ENCODE data around the gene SMARCA1. TPM values are rescaled to one million over a fixed set of nuclear protein-coding genes. Genes with fewer than 3 reads are reported as not detected.

Gene SMARCA1
- total and polyA plus RNA-seq, 8 donors = 7.9 to 89.8 (median 29.4) TPM

DNA sequence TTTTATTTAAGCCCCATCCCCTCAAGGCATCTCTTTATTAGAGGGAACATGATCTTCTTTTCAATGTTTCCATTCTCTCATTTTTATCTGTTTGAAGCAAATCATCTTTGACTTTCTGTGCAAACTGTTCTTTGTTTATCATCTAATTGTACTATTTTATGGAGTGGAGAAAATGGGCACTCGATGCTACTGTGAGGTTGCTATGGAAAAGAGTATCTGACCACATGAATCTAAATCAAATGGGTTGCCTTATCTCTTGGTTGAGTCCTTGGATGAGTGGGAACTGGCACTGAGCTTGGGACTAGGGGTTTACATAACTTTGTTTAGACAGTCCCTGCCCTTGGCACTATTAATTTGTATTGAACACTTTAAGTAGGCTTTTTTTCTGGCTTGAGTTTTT, 25.8 kb upstream of the SMARCA1 start:
- no peaks in the 10 kb centered on the region for H3K4me1 ChIP-seq
- no peak overlapping the region for H3K4me3 ChIP-seq
- TF ChIP-seq, protein P1, sequence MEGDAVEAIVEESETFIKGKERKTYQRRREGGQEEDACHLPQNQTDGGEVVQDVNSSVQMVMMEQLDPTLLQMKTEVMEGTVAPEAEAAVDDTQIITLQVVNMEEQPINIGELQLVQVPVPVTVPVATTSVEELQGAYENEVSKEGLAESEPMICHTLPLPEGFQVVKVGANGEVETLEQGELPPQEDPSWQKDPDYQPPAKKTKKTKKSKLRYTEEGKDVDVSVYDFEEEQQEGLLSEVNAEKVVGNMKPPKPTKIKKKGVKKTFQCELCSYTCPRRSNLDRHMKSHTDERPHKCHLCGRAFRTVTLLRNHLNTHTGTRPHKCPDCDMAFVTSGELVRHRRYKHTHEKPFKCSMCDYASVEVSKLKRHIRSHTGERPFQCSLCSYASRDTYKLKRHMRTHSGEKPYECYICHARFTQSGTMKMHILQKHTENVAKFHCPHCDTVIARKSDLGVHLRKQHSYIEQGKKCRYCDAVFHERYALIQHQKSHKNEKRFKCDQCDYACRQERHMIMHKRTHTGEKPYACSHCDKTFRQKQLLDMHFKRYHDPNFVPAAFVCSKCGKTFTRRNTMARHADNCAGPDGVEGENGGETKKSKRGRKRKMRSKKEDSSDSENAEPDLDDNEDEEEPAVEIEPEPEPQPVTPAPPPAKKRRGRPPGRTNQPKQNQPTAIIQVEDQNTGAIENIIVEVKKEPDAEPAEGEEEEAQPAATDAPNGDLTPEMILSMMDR (IDR thresholded peaks at IDR 0.05) = no peak
- TF ChIP-seq EP300 (IDR thresholded peaks at IDR 0.05) = no peak
- DNase-seq = no peak
- peaks cover 0 to 3% (median 0%) of the 10 kb centered on the region in 3 donors for H3K27me3 ChIP-seq
- intact Hi-C loops (cut with DNase I; ENCODE audit: low total_unique reads) = no loop called here
- H3K36me3 ChIP-seq = peaks cover 0 to 6% (median 2%) of the 10 kb centered on the region in 4 donors
- WGBS, 5 donors = 57 to 81% (median 76%) methylated on average over 1 of the region's 1 CpG
- H3K9me3 ChIP-seq = no peaks in the 10 kb centered on the region
- H3K27ac ChIP-seq = no peak overlapping the region

DNA sequence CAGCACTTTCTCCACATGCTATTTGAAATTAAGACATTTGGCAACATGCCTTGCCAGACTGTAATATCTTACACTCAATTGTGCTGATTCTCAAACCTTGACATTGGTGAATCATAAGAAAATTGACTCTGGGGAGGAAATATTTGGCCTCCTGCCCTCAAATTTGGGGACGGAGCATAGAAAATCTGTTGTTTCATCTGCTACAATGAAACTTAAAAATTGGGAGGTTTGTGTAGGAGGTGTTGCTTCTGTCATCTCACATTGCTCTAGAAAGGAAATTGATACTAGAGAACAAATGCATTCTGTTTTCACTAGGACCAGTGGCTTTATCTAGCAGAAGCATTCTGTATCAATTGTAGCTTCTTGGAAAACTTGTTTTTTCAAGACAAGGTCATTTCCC, 22.1 kb upstream of the SMARCA1 start:
- H3K4me3 ChIP-seq = no peak overlapping the region
- H3K4me1 ChIP-seq = peaks cover 0 to 9% (median 3%) of the 10 kb centered on the region in 4 donors
- H3K9me3 ChIP-seq = no peaks in the 10 kb centered on the region
- H3K27ac ChIP-seq = peak overlapping the region in 1 of 5 donors; percentile 7
- WGBS, 5 donors = 57 to 83% (median 77%) methylated on average over 1 of the region's 1 CpG
- TF ChIP-seq POLR2AphosphoS5 (IDR thresholded peaks at IDR 0.05) (no peak), EP300 (IDR thresholded peaks at IDR 0.05) (no peak), POLR2A (IDR thresholded peaks at IDR 0.05) (no peak)
- TF ChIP-seq, protein P1 (IDR thresholded peaks at IDR 0.05) = no peak
- intact Hi-C loops (cut with DNase I; ENCODE audit: low total_unique reads) = no loop called here
- peaks cover 0 to 1% (median 0%) of the 10 kb centered on the region in 3 donors for H3K27me3 ChIP-seq
- H3K36me3 ChIP-seq = peaks cover 0 to 6% (median 2%) of the 10 kb centered on the region in 4 donors
- no peak for DNase-seq

DNA sequence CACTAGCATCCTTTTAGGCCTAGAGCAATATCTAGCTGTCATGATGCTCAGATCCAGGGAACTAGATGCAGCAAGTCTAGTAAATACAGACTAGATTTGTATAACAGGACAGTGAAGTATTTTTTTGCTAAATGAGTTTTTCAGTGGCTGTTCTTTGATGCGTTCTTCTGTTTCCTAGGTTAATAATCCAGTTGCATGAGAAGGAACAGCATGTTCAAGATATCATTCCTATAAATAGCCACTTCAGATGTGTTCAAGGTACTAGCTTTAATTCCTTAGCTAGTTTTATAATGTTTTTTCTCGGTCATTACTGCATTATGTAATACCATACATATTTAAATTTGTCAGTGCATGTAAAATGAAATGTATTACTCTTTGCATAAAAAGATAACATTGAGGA, 21.5 kb upstream of the SMARCA1 start:
- H3K36me3 ChIP-seq = peaks cover 0 to 6% (median 2%) of the 10 kb centered on the region in 4 donors
- peaks cover 0 to 5% (median 0%) of the 10 kb centered on the region in 3 donors for H3K27me3 ChIP-seq
- WGBS, 5 donors = 78 to 91% (median 88%) methylated on average over 2 of the region's 2 CpGs
- no peaks in the 10 kb centered on the region for H3K9me3 ChIP-seq
- peak overlapping the region in 1 of 5 donors; percentile 47 for H3K27ac ChIP-seq
- intact Hi-C loops (cut with DNase I; ENCODE audit: low total_unique reads) = no loop called here
- H3K4me1 ChIP-seq = peaks cover 0 to 9% (median 3%) of the 10 kb centered on the region in 4 donors
- no peak overlapping the region for H3K4me3 ChIP-seq
- TF ChIP-seq, protein P1 (IDR thresholded peaks at IDR 0.05) = no peak
- no peak for DNase-seq

DNA sequence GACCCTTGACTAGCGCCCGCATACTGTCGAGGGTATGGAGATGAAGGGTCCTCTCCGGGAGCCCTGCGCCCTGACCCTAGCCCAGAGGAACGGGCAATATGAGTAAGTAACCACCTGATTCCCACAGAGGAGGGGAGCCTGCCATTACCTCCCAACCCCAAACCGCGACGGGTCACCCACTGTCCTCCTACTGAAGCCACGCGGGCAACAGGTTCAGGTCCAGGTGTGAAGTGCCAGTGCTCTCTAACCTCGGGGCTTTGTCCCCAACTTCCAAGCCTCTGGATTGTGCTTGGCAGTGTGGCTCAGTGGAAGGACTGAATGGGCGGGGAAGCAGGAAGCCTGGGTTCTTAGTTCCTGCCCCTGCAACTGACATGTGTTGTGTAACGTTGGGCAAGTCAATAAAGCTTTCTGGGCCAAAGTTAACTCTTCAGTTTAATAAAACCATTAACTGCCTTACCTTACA, 17.5 kb upstream of the SMARCA1 start:
- TF ChIP-seq EP300 (IDR thresholded peaks at IDR 0.05) (no peak), POLR2A (IDR thresholded peaks at IDR 0.05) (no peak), POLR2AphosphoS5 (IDR thresholded peaks at IDR 0.05) (no peak)
- TF ChIP-seq, protein P1 (IDR thresholded peaks at IDR 0.05) = no peak
- H3K4me3 ChIP-seq = peak overlapping the region; percentile 60 to 72 (median 66)
- intact Hi-C loops (cut with DNase I; ENCODE audit: low total_unique reads) = no loop called here
- 2 to 41% (median 11%) methylated on average over 9 to 14 of the region's 14 CpGs for whole genome bisulfite sequencing, 5 donors
- peak; percentile 31 to 64 for DNase-seq
- peaks cover 0 to 5% (median 0%) of the 10 kb centered on the region in 3 donors for H3K27me3 ChIP-seq
- no peaks in the 10 kb centered on the region for H3K9me3 ChIP-seq
- H3K36me3 ChIP-seq = peaks cover 0 to 6% (median 0%) of the 10 kb centered on the region in 4 donors
- peaks cover 0 to 9% (median 3%) of the 10 kb centered on the region in 4 donors for H3K4me1 ChIP-seq
- H3K27ac ChIP-seq = peak overlapping the region; percentile 33 to 88 (median 85)

All from stomach (tissue), 9 donors.